ENCODE measurements around the gene LSAMP. TPM values are rescaled to one million over a fixed set of nuclear protein-coding genes. Genes with fewer than 3 reads are reported as not detected.
A peak's percentile ranks its signal among the peaks of the same experiment; 100 is the strongest.
"Not testable (repeated sequence)": the region's sequence is repeated elsewhere in the genome, so short reads cannot be mapped to it uniquely, and the experiment has no call there.

LSAMP gene
- total RNA-seq, 1 experiment from 2014 or later: 45.1 TPM

DNA sequence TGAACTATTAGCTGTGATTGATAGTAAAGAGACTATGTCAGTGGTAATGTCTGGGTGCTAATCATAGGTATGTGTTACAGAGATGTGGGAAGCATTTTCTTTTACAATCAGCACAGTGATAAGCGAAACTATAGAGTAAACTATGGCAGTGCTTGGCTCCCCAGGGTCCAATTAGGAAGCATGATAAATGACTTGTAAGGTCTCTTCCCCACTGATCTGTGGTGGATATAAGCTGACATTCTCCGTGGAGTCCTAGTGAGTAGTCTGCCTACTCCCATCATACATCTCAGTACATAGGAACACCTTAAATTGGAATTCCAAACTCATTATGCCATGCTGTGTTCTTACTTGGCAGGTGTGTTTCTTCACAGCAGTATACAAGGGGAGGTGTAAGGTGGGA lies 617.8 kb downstream of the LSAMP start:
- in situ Hi-C loops (cut with HindIII; ENCODE audit: low sequenced_read_pairs): no loop called here
- no peak for DNase-seq (ENCODE audit: low spot score)

DNA sequence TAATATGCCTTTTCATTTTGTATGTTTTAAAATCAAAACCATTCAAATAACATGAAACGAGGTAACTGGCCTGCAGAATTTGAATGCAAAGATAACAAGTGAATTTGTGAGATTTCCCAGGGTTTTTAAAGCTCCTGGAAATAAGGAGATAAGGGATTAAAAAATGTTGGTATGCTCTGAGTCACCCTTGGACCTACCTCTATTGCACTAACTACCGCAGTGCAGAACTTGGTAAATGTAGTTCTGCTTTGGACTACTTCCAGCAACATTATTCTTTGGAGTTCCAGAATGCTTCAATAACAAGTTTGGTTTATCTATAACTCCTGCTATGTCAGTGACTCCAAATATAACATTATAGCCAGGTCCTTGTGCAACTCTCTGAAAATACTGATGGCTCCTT lies 620.2 kb downstream of the LSAMP start:
- in situ Hi-C loops (cut with HindIII; ENCODE audit: low sequenced_read_pairs): no loop called here
- DNase-seq (ENCODE audit: low spot score): no peak

GRCh38 chr3:115823083-115823482 lies 622.2 kb downstream of the LSAMP start:
- in situ Hi-C loops (cut with HindIII; ENCODE audit: low sequenced_read_pairs): no loop called here
- DNase-seq (ENCODE audit: low spot score): no peak

DNA sequence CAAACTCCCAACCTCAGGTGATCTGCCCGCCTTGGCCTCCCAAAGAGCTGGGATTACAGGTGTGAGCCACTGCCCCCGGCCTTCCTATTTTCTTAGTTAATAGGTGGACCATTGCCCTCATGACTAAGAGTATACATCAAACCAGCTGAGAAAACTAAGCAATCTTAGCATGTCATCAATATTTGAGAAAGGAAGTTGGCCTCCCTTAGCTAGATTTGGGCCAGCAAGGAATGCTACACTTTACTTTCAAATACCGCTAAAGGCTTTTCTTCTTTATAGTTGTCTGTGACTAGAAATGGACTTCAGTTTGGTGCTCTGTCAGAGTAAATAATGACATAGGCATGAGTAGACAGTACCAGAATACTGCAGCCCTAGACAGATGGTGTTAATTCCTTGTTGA lies 622.7 kb downstream of the LSAMP start:
- in situ Hi-C loops (cut with HindIII; ENCODE audit: low sequenced_read_pairs): no loop called here
- DNase-seq (ENCODE audit: low spot score): no peak

- peak; percentile 92 for DNase-seq (ENCODE audit: low spot score)
- in situ Hi-C loops (cut with HindIII; ENCODE audit: low sequenced_read_pairs): no loop called here
Observed at GRCh38 chr3:115819785-115820384, 625.4 kb downstream of the LSAMP start.

DNA sequence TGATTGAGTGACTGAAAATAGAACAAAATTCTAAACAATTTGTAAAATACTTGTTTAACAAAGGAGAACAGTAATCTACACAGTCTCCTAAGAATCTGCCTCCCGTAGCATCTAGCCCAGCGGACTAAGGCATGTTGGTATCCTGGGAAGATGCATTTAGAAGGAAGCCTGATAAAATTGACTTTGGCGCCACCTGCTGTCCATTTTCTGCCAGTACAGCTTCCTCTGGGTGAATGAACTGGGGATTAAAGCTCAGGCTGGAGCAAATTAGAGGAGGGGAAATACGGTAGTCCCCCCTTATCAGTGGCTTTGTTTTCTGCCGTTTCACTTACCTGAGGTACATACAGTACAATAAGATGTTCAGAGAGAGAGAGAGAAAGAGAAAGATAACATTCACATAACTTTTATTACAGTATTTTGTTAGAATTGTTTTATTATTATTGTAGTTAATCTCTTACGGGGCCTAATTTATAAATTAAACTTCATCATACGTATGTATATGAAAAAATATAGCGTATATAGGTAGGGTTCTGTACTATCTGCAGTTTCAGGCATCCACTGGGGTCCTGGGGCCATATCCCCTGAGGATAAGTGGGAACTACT lies 630.4 kb downstream of the LSAMP start:
- DNase-seq (ENCODE audit: low spot score): peak; percentile 86
- in situ Hi-C loops (cut with HindIII; ENCODE audit: low sequenced_read_pairs): no loop called here

GRCh38 chr3:115814006-115814405 lies 631.3 kb downstream of the LSAMP start:
- no peak for DNase-seq (ENCODE audit: low spot score)
- in situ Hi-C loops (cut with HindIII; ENCODE audit: low sequenced_read_pairs): no loop called here

DNA sequence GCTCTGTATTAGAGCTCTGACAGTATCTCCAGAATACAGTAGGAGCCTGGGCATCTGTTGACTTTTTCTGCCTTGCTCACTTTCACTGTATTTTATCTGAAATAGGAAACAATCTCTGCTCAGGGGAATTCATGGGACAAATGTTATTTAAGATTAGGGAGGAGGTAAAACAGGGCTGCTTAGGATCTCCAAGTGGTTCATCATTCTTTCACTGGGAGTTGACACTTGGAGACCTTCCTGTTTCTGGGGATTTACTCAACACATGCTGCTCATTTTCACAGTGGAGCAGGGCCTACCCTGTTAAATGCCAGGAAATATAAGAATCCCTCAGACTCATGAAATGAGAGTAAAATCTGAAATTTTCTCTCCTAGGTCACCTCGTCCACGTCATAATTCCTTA lies 636.5 kb downstream of the LSAMP start:
- no peak for DNase-seq (ENCODE audit: low spot score)
- in situ Hi-C loops (cut with HindIII; ENCODE audit: low sequenced_read_pairs): no loop called here

DNA sequence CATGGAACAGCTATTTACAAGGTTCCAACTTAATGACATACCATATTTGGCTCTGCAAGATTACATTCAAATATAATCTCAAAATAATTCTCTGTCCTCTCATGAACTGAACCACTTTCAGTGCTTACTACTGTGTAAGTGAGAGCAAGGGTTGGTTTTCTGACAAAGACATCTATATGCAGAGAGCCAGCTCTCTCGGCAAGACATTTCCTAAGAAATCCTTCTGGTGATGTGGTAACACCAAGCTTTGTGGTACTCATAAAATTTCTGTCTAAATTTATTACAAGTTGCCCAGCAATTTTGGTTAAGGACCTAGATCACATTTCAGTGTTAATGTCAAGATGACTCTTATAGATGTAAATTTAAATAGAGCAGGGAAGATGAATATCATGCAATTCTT lies 637.0 kb downstream of the LSAMP start:
- in situ Hi-C loops (cut with HindIII; ENCODE audit: low sequenced_read_pairs): no loop called here
- DNase-seq (ENCODE audit: low spot score): no peak

- no peak for DNase-seq (ENCODE audit: low spot score)
- in situ Hi-C loops (cut with HindIII; ENCODE audit: low sequenced_read_pairs): no loop called here
Observed at GRCh38 chr3:115806501-115806900, 638.8 kb downstream of the LSAMP start.

GRCh38 chr3:115805520-115805919 lies 639.8 kb downstream of the LSAMP start:
- no peak for DNase-seq (ENCODE audit: low spot score)
- in situ Hi-C loops (cut with HindIII; ENCODE audit: low sequenced_read_pairs): no loop called here

DNA sequence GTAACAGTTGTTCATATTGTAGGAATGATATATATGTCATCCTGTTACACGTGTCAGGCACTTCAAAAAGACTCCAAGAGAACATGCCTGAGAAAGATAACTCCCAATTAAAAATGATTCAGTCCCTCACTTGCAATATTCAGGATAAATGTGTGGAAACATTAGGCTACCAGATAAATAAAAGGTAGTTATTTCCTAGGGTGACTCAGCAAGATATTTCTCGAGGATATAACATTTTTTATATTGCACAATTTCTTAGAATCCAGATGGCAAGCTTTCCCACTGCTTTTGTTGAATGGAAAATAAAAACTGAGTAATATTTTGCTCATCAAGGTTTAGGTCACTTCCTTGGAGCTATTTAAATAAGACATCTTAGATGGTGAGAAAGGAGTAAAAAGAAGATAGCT lies 640.6 kb downstream of the LSAMP start:
- DNase-seq (ENCODE audit: low spot score): no peak
- in situ Hi-C loops (cut with HindIII; ENCODE audit: low sequenced_read_pairs): no loop called here

GRCh38 chr3:115804200-115804599 lies 641.1 kb downstream of the LSAMP start:
- DNase-seq (ENCODE audit: low spot score): no peak
- in situ Hi-C loops (cut with HindIII; ENCODE audit: low sequenced_read_pairs): no loop called here

DNA sequence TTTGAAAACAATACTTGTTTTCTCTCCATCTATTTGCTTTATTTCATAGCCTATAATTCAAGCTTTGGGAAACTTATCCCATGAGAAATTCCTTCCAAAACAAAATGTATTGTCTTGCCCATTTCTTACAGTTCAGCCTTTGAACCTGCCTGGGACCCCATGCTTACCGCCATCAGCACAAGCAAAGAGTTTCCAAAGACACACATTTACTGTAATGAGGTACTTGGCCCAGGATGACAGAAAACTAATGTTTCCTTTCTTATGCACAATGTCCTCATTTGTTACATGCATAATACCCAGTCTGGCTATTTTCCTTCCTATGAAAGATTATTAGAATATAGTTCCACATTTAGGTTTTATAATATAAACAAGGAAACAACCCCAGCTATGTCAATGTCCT lies 641.6 kb downstream of the LSAMP start:
- DNase-seq (ENCODE audit: low spot score): no peak
- in situ Hi-C loops (cut with HindIII; ENCODE audit: low sequenced_read_pairs): no loop called here

- in situ Hi-C loops (cut with HindIII; ENCODE audit: low sequenced_read_pairs): no loop called here
- no peak for DNase-seq (ENCODE audit: low spot score)
Observed at GRCh38 chr3:115800489-115801075, 644.7 kb downstream of the LSAMP start.

DNA sequence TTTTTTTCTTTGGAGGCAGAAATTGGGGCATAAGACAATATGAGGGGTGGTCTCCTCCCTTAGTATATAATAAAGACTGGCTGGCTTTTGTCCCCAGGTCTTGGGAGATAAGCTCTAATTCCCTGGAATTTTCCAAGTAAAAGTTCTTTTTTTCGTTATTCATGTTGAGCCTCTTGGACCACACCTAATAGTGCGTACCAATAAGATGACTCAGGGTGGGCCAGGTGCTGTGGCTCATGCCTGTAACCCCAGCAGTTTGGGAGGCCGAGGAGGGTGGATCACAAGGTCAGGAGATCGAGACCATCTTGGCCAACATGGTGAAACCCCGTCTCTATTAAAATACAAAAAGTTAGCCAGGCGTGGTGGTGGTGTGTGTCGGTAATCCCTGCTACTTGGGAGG lies 645.2 kb downstream of the LSAMP start:
- in situ Hi-C loops (cut with HindIII; ENCODE audit: low sequenced_read_pairs); DNase-seq (ENCODE audit: low spot score): not testable (repeated sequence)

DNA sequence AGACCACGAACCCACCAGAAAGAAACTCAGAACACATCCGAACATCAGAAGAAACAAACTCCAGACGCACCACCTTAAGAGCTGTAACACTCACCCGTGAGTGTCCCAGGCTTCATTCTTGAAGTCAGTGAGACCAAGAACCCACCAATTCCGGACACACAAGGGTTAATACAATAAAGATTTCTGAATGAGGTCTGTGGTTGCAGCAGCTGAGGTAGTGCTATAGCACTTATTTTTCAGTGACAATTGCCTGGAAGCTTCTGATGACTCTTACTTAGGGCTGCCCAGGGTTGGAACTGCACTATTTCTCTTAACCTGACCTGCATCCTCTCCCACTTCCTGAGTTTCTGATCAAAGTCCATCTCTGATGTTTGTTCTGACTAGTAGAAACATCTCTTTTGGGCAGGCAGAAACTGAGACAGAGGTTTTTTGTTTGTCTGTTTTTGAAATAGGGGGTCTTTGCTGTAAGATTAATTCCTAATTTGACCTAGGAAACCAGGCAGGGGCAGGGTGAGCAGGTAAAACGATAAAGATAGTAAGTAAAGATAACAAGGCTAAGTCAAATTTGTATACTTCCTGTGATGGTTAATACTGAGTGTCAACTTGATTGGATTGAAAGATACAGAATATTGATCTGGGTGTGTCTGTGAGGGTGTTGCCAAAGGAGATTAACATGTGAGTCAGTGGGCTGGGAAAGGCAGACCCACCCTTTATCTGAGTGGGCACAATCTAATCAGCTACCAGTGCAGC lies 652.9 kb downstream of the LSAMP start:
- no peak for DNase-seq (ENCODE audit: low spot score)
- in situ Hi-C loops (cut with HindIII; ENCODE audit: low sequenced_read_pairs): no loop called here

DNA sequence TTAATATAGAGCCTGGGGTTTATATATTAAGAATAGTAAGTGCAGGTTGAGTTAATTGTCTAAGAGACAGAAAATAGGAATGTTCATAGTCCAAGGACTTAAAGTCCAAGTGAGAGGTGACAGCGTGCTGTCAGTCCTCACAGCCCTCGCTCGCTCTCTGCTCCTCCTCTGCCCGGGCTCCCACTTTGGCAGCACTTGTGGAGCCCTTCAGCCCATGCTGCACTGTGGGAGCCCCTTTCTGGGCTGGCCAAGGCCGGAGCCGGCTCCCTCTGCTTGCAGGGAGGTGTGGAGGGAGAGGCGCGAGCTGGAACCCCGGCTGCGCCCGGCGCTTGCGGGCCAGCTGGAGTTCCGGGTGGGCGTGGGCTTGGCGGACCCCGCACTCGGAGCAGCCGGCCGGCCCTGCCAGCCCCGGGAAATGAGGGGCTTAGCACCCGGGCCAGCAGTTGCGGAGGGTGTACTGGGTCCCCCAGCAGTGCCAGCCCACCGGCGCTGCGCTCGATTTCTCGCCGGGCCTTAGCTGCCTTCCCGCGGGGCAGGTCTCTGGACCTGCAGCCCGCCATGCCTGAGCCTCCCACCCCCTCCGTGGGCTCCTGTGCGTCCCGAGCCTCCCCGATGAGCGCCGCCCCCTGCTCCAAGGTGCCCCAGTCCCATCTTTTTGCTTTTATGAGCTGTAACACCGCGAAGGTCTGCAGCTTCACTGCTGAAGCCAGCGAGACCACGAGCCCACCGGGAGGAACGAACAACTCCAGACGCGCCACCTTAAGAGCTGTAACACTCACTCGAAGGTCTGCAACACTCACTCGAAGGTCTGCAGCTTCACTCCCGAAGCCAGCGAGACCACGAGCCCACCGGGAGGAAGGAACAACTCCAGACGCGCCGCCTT lies 653.8 kb downstream of the LSAMP start:
- in situ Hi-C loops (cut with HindIII; ENCODE audit: low sequenced_read_pairs); DNase-seq (ENCODE audit: low spot score): not testable (repeated sequence)

DNA sequence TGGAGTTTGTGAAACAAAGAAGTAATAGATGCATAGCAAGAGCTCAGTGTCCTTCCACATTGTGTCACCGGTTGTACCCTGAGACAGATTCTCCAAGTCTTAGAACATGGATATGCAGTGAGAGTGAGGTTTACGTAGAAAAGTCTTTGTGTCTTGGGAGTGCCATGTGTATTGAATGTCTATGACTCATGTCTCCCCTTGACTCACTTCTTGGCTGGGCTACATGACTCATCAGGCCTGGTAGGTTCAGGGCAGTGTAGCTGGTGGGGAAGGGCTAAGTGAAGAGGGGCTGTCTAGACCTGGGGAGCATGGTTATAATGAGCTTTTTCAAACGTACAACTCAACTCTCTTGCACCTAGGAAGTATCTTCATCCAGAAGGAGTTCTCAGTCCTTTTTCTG lies 654.5 kb downstream of the LSAMP start:
- in situ Hi-C loops (cut with HindIII; ENCODE audit: low sequenced_read_pairs): no loop called here
- DNase-seq (ENCODE audit: low spot score): no peak

All from G401 (cell line).